Measurements from ENCODE around the gene ASGR1. TPM values are rescaled to one million over a fixed set of nuclear protein-coding genes. Genes with fewer than 3 reads are reported as not detected.

Gene ASGR1
- total and polyA plus RNA-seq, 2 donors (not counting 1 experiment from before 2014, with no cell fraction given), result 0.32 to 0.43 TPM

DNA sequence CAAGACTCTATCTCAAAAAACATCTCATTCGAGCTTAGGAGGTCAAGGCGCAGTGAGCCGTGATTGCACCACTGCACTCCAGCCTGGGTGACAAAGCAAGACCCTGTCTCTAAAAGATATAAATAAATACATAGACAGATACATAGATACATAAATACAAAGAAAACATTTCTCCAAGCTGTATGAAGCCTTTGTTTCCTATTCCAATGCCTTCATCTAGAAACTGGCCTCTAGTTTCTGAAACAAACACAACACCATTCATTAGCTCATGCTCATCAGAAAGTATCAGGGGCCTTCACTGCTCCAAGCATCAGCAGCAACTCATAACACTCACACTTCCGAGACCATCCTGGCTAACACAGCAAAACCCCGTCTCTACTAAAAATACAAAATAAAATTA is 54.2 kb downstream of the ASGR1 start:
- no peak overlapping the region for H3K4me2 ChIP-seq (replicated peaks; ENCODE audit: low read depth, low read length, poor library complexity, severe bottlenecking)
- H3K9me3 ChIP-seq (ENCODE audit: control extremely low read depth in 1 of 3, control insufficient read depth in 2 of 3, insufficient read depth in 1 of 3, low read length in 2 of 3), result peaks cover 0 to 4% (median 0%) of the 10 kb centered on the region in 3 donors
- Mint-ChIP-seq H3K4me1 (peaks cover 12% of the 10 kb centered on the region), H3K27me3 (peaks cover 20% of the 10 kb centered on the region), H3K4me3 (no peak overlapping the region), H3K27ac (no peak overlapping the region), H3K9me3 (ENCODE audit: insufficient read depth) (peaks cover 2% of the 10 kb centered on the region)
- H3K27me3 ChIP-seq (replicated peaks in 1 of 4; ENCODE audit: control extremely low read depth in 1 of 4, control insufficient read depth in 3 of 4, insufficient read depth in 4 of 4, low read length in 3 of 4), result peaks cover 0 to 8% (median 1%) of the 10 kb centered on the region in 4 experiments
- ChIA-PET POLR2A (no interaction called here), CTCF (interaction anchor here (1.2 to 1.8 kb wide), 2 partner anchors 8 to 79 kb away, joined by 6 read pairs; no protein-coding TSS in a partner anchor)
- H3K36me3 ChIP-seq (replicated peaks in 1 of 2; ENCODE audit: control extremely low read depth in 1 of 2, control insufficient read depth in 1 of 2, extremely low read depth in 1 of 2, insufficient read depth in 2 of 2, low read length in 1 of 2), result no peaks in the 10 kb centered on the region
- ATAC-seq (ENCODE audit: low read depth), result no peak
- H3K27ac ChIP-seq (ENCODE audit: low read length in 2 of 2), result no peak overlapping the region
- intact Hi-C loops (cut with micrococcal nuclease), result no loop called here
- H2AFZ ChIP-seq (ENCODE audit: insufficient read depth, low read depth, low read length, poor library complexity, severe bottlenecking), result no peak overlapping the region
- no peak for DNase-seq
- WGBS (ENCODE audit: insufficient coverage), result 85% methylated on average over 2 of the region's 5 CpGs
- H3K79me2 ChIP-seq (ENCODE audit: control insufficient read depth, insufficient read depth, low read length), result no peaks in the 10 kb centered on the region
- TF ChIP-seq, protein P1, sequence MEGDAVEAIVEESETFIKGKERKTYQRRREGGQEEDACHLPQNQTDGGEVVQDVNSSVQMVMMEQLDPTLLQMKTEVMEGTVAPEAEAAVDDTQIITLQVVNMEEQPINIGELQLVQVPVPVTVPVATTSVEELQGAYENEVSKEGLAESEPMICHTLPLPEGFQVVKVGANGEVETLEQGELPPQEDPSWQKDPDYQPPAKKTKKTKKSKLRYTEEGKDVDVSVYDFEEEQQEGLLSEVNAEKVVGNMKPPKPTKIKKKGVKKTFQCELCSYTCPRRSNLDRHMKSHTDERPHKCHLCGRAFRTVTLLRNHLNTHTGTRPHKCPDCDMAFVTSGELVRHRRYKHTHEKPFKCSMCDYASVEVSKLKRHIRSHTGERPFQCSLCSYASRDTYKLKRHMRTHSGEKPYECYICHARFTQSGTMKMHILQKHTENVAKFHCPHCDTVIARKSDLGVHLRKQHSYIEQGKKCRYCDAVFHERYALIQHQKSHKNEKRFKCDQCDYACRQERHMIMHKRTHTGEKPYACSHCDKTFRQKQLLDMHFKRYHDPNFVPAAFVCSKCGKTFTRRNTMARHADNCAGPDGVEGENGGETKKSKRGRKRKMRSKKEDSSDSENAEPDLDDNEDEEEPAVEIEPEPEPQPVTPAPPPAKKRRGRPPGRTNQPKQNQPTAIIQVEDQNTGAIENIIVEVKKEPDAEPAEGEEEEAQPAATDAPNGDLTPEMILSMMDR (IDR thresholded peaks at IDR 0.05), result no peak
- no peak for TF ChIP-seq EZH2 (IDR thresholded peaks at IDR 0.05; ENCODE audit: borderline replicate concordance, insufficient read depth, low read depth, low read length, poor library complexity, severe bottlenecking)
- no peak overlapping the region for H3K9ac ChIP-seq (ENCODE audit: low read length)
- peaks cover 16 to 20% of the 10 kb centered on the region in 2 donors for H3K4me1 ChIP-seq (ENCODE audit: control insufficient read depth in 2 of 2, insufficient read depth in 2 of 2, low read length in 2 of 2)
- no peaks in the 10 kb centered on the region for H4K20me1 ChIP-seq (ENCODE audit: control insufficient read depth, insufficient read depth, low read length, poor library complexity, severe bottlenecking)
- H3K4me3 ChIP-seq (ENCODE audit: control extremely low read depth in 1 of 5, extremely low read depth in 1 of 5, insufficient read depth in 1 of 5, low read depth in 2 of 5, low read length in 4 of 5), result no peak overlapping the region

DNA sequence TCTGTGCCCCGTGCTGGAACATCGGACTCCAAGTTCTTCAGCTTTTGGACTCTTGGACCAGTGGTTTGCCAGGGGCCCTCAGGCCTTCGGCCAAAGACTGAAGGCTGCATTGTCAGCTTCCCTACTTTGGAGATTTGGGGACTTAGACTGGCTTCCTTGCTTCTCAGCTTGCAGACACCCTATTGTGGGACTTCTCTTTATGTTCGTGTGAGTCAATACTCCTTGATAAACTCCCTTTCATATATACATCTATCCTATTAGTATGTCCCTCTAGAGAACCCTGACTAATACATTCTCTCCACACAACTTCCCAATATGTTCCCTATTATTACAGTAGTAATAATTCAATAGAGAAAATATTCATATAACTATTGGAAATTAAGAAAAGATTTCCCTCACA is 55.3 kb downstream of the ASGR1 start:
- intact Hi-C loops (cut with micrococcal nuclease), result no loop called here
- peaks cover 0 to 3% (median 1%) of the 10 kb centered on the region in 4 experiments for H3K27me3 ChIP-seq (replicated peaks in 1 of 4; ENCODE audit: control extremely low read depth in 1 of 4, control insufficient read depth in 3 of 4, insufficient read depth in 4 of 4, low read length in 3 of 4)
- no peaks in the 10 kb centered on the region for H3K79me2 ChIP-seq (ENCODE audit: control insufficient read depth, insufficient read depth, low read length)
- no peak overlapping the region for H3K9ac ChIP-seq (ENCODE audit: low read length)
- ChIA-PET CTCF (interaction anchor here (1.1 to 1.6 kb wide), 3 partner anchors 9 to 78 kb away, joined by 4 to 6 read pairs (median 5); no protein-coding TSS in a partner anchor), POLR2A (no interaction called here)
- 94% methylated on average over 4 of the region's 4 CpGs for WGBS (ENCODE audit: insufficient coverage)
- TF ChIP-seq, protein P1 (IDR thresholded peaks at IDR 0.05), result no peak
- no peak for TF ChIP-seq EZH2 (IDR thresholded peaks at IDR 0.05; ENCODE audit: borderline replicate concordance, insufficient read depth, low read depth, low read length, poor library complexity, severe bottlenecking)
- H3K4me2 ChIP-seq (replicated peaks; ENCODE audit: low read depth, low read length, poor library complexity, severe bottlenecking), result no peak overlapping the region
- H3K36me3 ChIP-seq (replicated peaks in 1 of 2; ENCODE audit: control extremely low read depth in 1 of 2, control insufficient read depth in 1 of 2, extremely low read depth in 1 of 2, insufficient read depth in 2 of 2, low read length in 1 of 2), result no peaks in the 10 kb centered on the region
- H3K27ac Mint-ChIP-seq, result no peak overlapping the region
- no peak overlapping the region for H3K4me3 ChIP-seq (ENCODE audit: control extremely low read depth in 1 of 5, extremely low read depth in 1 of 5, insufficient read depth in 1 of 5, low read depth in 2 of 5, low read length in 4 of 5)
- H3K27ac ChIP-seq (ENCODE audit: low read length in 2 of 2), result no peak overlapping the region
- ATAC-seq (ENCODE audit: low read depth) (no peak), DNase-seq (no peak)
- H3K4me1 ChIP-seq (ENCODE audit: control insufficient read depth in 2 of 2, insufficient read depth in 2 of 2, low read length in 2 of 2), result peaks cover 11 to 14% of the 10 kb centered on the region in 2 donors
- H3K9me3 ChIP-seq (ENCODE audit: control extremely low read depth in 1 of 3, control insufficient read depth in 2 of 3, insufficient read depth in 1 of 3, low read length in 2 of 3), result peaks cover 0 to 4% (median 0%) of the 10 kb centered on the region in 3 donors
- peaks cover 26% of the 10 kb centered on the region for H3K27me3 Mint-ChIP-seq
- no peaks in the 10 kb centered on the region for H4K20me1 ChIP-seq (ENCODE audit: control insufficient read depth, insufficient read depth, low read length, poor library complexity, severe bottlenecking)
- H3K4me1 Mint-ChIP-seq, result peaks cover 12% of the 10 kb centered on the region
- H3K4me3 Mint-ChIP-seq, result no peak overlapping the region
- H2AFZ ChIP-seq (ENCODE audit: insufficient read depth, low read depth, low read length, poor library complexity, severe bottlenecking), result no peak overlapping the region
- H3K9me3 Mint-ChIP-seq (ENCODE audit: insufficient read depth), result peaks cover 2% of the 10 kb centered on the region

Small RNA genes within 50 kb of the gene (small RNA-seq; reads per million reads assigned to genes)
- not detected for gene AC120057.4 (ENCODE audit: insufficient read length, low read depth, low replicate concordance)
- gene MIR324 (ENCODE audit: insufficient read length, low read depth, low replicate concordance), result 27.3 reads per million, percentile 91 among the genes with 10 or more reads in this experiment

Other genes starting within 250 kb of the ASGR1 start
- gene ALOX12, start 183.3 kb downstream of the ASGR1 start, total RNA-seq, result not detected in 2 replicates
- gene ALOX12, start 183.3 kb downstream of the ASGR1 start, polyA plus RNA-seq, result 0.07 and 0.14 TPM in 2 replicates
- gene RNASEK, start 166.7 kb downstream of the ASGR1 start, total RNA-seq, result 154 and 170 TPM in 2 replicates
- gene RNASEK, start 166.7 kb downstream of the ASGR1 start, polyA plus RNA-seq, result 179 and 221 TPM in 2 replicates
- 0.25 and 0.75 TPM in 2 replicates for gene BCL6B, start 156.3 kb downstream of the ASGR1 start, total RNA-seq
- 0.12 and 0.34 TPM in 2 replicates for gene BCL6B, start 156.3 kb downstream of the ASGR1 start, polyA plus RNA-seq
- gene SLC16A13, start 143.4 kb downstream of the ASGR1 start, total RNA-seq, result 21.7 and 21.9 TPM in 2 replicates
- gene SLC16A13, start 143.4 kb downstream of the ASGR1 start, polyA plus RNA-seq, result 4.8 and 7.4 TPM in 2 replicates
- gene SLC16A11, start 135.3 kb downstream of the ASGR1 start, total RNA-seq, result 30.7 and 31.9 TPM in 2 replicates
- 2.8 and 10.0 TPM in 2 replicates for gene SLC16A11, start 135.3 kb downstream of the ASGR1 start, polyA plus RNA-seq
- gene CLEC10A, start 99.1 kb downstream of the ASGR1 start, total RNA-seq, result 0.24 TPM in 1 of 2 replicates, not detected in the other
- 0.15 and 0.99 TPM in 2 replicates for gene CLEC10A, start 99.1 kb downstream of the ASGR1 start, polyA plus RNA-seq
- not detected in 2 replicates for gene ASGR2, start 64.5 kb downstream of the ASGR1 start, total RNA-seq
- 0.30 and 1.00 TPM in 2 replicates for gene ASGR2, start 64.5 kb downstream of the ASGR1 start, polyA plus RNA-seq
- 12.0 and 12.5 TPM in 2 replicates for gene DLG4, start 40.5 kb upstream of the ASGR1 start, total RNA-seq
- 2.0 and 2.5 TPM in 2 replicates for gene DLG4, start 40.5 kb upstream of the ASGR1 start, polyA plus RNA-seq
- 640 and 655 TPM in 2 replicates for gene ACADVL, start 40.6 kb upstream of the ASGR1 start, total RNA-seq
- 696 and 903 TPM in 2 replicates for gene ACADVL, start 40.6 kb upstream of the ASGR1 start, polyA plus RNA-seq
- gene DVL2, start 55.1 kb upstream of the ASGR1 start, total RNA-seq, result 104 and 116 TPM in 2 replicates
- gene DVL2, start 55.1 kb upstream of the ASGR1 start, polyA plus RNA-seq, result 14.6 and 22.5 TPM in 2 replicates
- gene PHF23, start 60.1 kb upstream of the ASGR1 start, total RNA-seq, result 42.3 and 45.8 TPM in 2 replicates
- 15.7 and 17.6 TPM in 2 replicates for gene PHF23, start 60.1 kb upstream of the ASGR1 start, polyA plus RNA-seq
- 350 and 371 TPM in 2 replicates for gene GABARAP, start 63.1 kb upstream of the ASGR1 start, total RNA-seq
- gene GABARAP, start 63.1 kb upstream of the ASGR1 start, polyA plus RNA-seq, result 201 and 323 TPM in 2 replicates
- gene CTDNEP1, start 72.4 kb upstream of the ASGR1 start, total RNA-seq, result 160 and 162 TPM in 2 replicates
- 108 and 125 TPM in 2 replicates for gene CTDNEP1, start 72.4 kb upstream of the ASGR1 start, polyA plus RNA-seq
- 42.2 and 48.0 TPM in 2 replicates for gene ELP5, start 72.8 kb upstream of the ASGR1 start, total RNA-seq
- gene ELP5, start 72.8 kb upstream of the ASGR1 start, polyA plus RNA-seq, result 69.9 and 77.9 TPM in 2 replicates
- gene CLDN7, start 83.1 kb upstream of the ASGR1 start, total RNA-seq, result 1.2 TPM in 2 replicates
- 5.8 and 10.8 TPM in 2 replicates for gene CLDN7, start 83.1 kb upstream of the ASGR1 start, polyA plus RNA-seq
- gene SLC2A4, start 102.3 kb upstream of the ASGR1 start, total RNA-seq, result not detected in 2 replicates
- gene SLC2A4, start 102.3 kb upstream of the ASGR1 start, polyA plus RNA-seq, result not detected in 2 replicates
- 0.22 TPM in 1 of 2 replicates, not detected in the other for gene YBX2, start 115.3 kb upstream of the ASGR1 start, total RNA-seq
- 0.15 TPM in 1 of 2 replicates, not detected in the other for gene YBX2, start 115.3 kb upstream of the ASGR1 start, polyA plus RNA-seq
- gene EIF5A, start 128.3 kb upstream of the ASGR1 start, total RNA-seq, result 233 and 236 TPM in 2 replicates
- 576 and 769 TPM in 2 replicates for gene EIF5A, start 128.3 kb upstream of the ASGR1 start, polyA plus RNA-seq
- 128 and 137 TPM in 2 replicates for gene GPS2, start 136.0 kb upstream of the ASGR1 start, total RNA-seq
- gene GPS2, start 136.0 kb upstream of the ASGR1 start, polyA plus RNA-seq, result 209 and 225 TPM in 2 replicates
- gene NEURL4, start 150.0 kb upstream of the ASGR1 start, total RNA-seq, result 85.2 and 89.2 TPM in 2 replicates
- 54.6 and 82.6 TPM in 2 replicates for gene NEURL4, start 150.0 kb upstream of the ASGR1 start, polyA plus RNA-seq
- gene ACAP1, start 157.2 kb upstream of the ASGR1 start, total RNA-seq, result 371 and 392 TPM in 2 replicates
- gene ACAP1, start 157.2 kb upstream of the ASGR1 start, polyA plus RNA-seq, result 412 and 471 TPM in 2 replicates
- gene KCTD11, start 172.8 kb upstream of the ASGR1 start, total RNA-seq, result 13.4 and 15.4 TPM in 2 replicates
- gene KCTD11, start 172.8 kb upstream of the ASGR1 start, polyA plus RNA-seq, result 3.1 and 4.3 TPM in 2 replicates
- gene TMEM95, start 175.8 kb upstream of the ASGR1 start, total RNA-seq, result 0.25 TPM in 1 of 2 replicates, not detected in the other
- not detected in 2 replicates for gene TMEM95, start 175.8 kb upstream of the ASGR1 start, polyA plus RNA-seq
- gene TNK1, start 201.7 kb upstream of the ASGR1 start, total RNA-seq, result 10.0 and 11.7 TPM in 2 replicates
- gene TNK1, start 201.7 kb upstream of the ASGR1 start, polyA plus RNA-seq, result 22.5 and 23.7 TPM in 2 replicates
- gene PLSCR3, start 215.2 kb upstream of the ASGR1 start, total RNA-seq, result 31.1 and 31.6 TPM in 2 replicates
- gene PLSCR3, start 215.2 kb upstream of the ASGR1 start, polyA plus RNA-seq, result 82.3 and 122 TPM in 2 replicates
- 64.5 and 67.8 TPM in 2 replicates for gene TMEM256, start 224.7 kb upstream of the ASGR1 start, total RNA-seq
- 29.2 and 65.4 TPM in 2 replicates for gene TMEM256, start 224.7 kb upstream of the ASGR1 start, polyA plus RNA-seq
- gene NLGN2, start 228.5 kb upstream of the ASGR1 start, total RNA-seq, result 1.7 and 3.4 TPM in 2 replicates
- 0.52 and 0.68 TPM in 2 replicates for gene NLGN2, start 228.5 kb upstream of the ASGR1 start, polyA plus RNA-seq
- not detected in 2 replicates for gene SPEM1, start 241.0 kb upstream of the ASGR1 start, total RNA-seq
- not detected in 2 replicates for gene SPEM1, start 241.0 kb upstream of the ASGR1 start, polyA plus RNA-seq
- gene SPEM2, start 246.2 kb upstream of the ASGR1 start, total RNA-seq, result not detected in 2 replicates
- not detected in 2 replicates for gene SPEM2, start 246.2 kb upstream of the ASGR1 start, polyA plus RNA-seq
- not detected in 2 replicates for gene SPEM3, start 249.5 kb upstream of the ASGR1 start, total RNA-seq
- gene SPEM3, start 249.5 kb upstream of the ASGR1 start, polyA plus RNA-seq, result not detected in 2 replicates